ENCODE measurements around the gene VAMP4.

Gene VAMP4

GRCh38 chr1:171741872-171742576 is at the start of gene VAMP4:
Gene VAMP4 (minus strand): TSS chr1:171742065. CDS start chr1:171738414, 3,651 bp downstream.
- DNase-seq (ENCODE audit: low read depth in 2 of 2): peak; percentile 62 to 66

- no peak for DNase-seq (ENCODE audit: low read depth in 2 of 2)
Measured at GRCh38 chr1:171790318-171790717, 48.5 kb upstream of the VAMP4 start.

DNA sequence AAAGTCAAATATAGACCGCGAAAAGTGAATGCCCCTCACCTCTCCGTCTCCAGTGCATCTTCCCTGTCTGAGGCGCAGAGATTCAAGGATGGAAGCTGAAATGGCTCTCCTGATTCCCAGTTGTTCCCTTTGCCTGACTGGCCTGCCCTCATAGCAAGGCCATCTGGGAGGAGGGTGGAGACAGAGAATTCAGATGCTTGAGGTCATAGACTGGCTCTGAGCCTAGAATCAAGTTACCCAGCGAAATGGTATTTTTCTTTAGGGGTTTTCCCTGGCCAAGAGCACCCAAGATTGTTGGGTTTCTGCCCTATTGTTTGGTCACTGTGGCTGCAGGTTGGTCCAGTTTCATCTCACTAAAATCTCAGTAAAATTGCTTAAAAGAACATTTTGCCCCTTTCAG is 46.8 kb upstream of the VAMP4 start:
- DNase-seq (ENCODE audit: low read depth in 2 of 2): no peak

- DNase-seq (ENCODE audit: low read depth in 2 of 2): no peak
Measured at GRCh38 chr1:171787686-171788480, 46.0 kb upstream of the VAMP4 start.

DNA sequence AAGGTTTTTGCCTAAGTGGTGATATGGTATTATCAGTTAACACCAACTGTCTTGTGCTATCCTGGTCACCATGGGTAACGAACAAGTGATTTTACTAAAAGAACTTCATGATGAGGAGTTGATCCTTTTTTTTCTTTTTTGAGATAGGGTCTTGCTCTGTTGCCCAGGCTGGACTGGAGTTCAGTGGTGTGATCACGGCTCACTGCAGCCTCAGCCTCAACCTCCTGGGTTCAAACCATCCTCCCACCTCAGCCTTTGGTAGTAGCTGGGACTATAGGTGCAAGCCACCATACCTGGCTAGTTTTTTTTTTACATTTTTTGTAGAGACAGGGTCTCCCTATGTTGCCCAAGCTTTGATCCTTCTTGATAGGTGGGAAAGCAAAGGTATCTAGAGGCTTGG is 44.7 kb upstream of the VAMP4 start:
- DNase-seq (ENCODE audit: low read depth in 2 of 2): no peak

- no peak for DNase-seq (ENCODE audit: low read depth in 2 of 2)
Measured at GRCh38 chr1:171785766-171786165, 43.9 kb upstream of the VAMP4 start.

DNA sequence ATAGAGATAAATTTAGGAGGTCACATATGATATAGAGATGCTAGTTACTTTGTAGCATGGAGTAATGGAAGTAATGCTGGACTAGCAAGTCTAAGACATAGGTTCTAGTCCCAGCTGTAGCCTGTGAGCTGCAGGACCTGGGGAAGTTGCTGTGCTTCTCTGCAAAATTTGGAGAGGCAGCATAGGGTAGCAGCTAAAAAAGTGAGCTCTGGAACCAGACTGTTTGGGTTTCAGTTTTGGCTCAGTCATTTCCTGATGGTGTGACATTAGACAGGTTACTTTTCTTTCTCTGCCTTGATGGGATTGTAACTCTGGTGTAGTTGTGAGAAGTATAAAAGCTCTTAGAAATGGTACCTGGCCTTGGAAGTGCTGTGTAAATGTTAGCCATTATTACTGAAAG is 42.9 kb upstream of the VAMP4 start:
- no peak for DNase-seq (ENCODE audit: low read depth in 2 of 2)

DNA sequence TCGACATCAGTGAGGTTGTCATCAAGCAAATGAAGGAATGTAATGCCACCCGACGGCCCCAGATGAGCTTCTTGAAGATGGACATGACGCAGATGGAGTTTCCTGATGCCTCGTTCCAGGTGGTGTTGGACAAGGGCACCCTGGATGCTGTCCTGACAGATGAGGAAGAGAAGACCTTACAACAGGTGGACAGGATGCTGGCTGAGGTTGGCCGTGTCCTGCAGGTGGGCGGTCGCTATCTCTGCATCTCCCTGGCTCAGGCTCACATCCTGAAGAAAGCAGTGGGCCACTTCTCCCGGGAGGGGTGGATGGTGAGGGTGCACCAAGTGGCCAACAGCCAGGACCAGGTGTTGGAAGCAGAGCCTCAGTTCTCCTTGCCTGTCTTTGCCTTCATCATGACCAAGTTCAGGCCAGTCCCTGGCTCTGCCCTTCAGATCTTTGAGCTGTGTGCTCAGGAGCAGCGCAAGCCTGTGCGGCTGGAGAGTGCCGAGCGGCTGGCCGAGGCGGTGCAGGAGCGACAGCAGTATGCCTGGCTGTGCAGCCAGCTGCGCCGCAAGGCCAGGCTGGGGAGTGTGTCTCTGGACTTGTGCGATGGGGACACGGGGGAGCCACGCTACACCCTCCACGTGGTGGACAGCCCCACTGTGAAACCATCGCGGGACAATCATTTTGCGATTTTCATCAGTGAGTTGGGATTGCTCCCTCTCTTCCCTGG is 42.1 kb upstream of the VAMP4 start:
- no peak for DNase-seq (ENCODE audit: low read depth in 2 of 2)

DNA sequence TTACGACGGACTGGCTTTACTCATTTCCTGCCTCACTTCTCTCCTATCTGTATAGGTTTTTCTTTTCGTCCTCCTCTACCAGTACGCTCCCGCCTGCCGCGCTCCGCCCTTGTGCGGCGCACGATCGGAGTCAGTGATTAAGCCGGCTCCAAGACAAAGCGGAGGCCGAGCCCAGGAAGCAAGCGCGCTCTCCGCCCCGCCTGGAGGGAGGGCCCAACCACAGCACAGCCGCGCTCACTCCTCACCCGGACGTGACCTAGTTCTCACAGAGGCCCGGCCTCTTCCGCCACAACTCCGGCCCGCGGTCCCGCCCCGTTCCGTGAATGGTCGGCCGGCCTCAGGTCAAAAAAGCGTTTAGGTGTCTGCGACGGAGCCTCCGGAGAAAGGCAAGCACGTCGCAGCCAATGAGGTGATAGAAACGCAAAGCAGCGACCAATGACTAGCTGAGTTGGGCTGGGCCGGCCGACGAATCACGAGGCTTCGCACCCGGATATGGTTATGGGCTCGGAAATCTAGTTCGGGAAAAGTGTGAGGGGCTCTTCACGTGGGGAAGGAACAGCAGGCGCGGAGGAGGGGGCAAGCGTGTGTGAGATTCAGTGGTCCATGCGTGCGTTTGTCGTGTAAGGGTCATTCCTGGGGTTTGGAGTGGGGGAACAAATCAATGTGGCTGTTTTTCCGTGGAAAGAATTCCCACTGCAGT is 39.5 kb upstream of the VAMP4 start, which contains the start of gene METTL13:
TSS of gene METTL13 (plus strand) at position 485 of the 700 bp plus-strand sequence. CDS start 308 bp downstream, outside the sequence.
- peak; percentile 93 to 95 for DNase-seq (ENCODE audit: low read depth in 2 of 2)

DNA sequence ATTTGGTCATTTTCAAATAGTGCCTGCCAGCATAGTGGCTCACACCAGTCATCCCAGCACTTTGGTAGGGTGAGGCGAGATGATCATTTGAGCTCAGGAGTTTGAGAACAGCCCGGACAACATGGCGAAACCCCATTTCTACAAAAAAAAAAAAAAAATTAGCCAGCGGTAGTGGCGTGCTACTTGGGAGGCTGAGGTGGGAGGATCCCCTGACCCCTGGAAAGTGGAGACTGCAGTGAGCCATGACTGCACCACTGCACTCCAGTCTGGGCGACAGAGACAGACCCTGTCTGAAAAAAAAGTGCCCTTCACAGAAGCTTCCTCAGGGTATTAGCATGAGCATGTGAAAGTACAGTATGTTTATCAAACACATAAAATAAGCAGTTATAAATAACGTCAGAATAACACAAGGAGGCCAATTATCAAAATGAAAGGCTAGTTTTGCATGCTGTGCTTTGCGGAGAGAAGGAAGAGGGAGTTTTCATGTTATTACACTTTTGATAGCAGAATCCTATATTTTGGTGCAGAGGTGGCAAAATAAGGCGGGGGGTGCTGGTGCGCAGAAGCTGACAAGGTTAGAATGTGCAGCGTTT is 38.8 kb upstream of the VAMP4 start:
- DNase-seq (ENCODE audit: low read depth in 2 of 2): no peak

DNA sequence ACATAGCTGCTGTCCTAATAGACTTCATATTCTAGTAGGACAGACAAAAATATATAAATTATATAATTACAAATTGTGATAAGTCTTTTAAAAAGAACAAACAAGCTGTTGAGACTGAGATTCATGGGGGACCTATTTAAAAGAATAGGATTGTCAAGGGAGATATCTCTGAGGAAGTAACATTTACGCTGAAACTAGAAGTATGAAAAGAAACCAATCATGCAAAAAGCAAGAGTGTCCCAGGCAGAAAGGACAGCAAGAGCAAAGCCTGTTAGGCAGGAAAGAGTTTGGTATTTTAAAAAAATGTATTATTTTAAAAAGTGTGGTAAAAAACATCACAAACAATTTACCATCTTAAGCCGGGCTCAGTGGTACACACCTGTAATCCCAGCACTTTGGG is 30.4 kb upstream of the VAMP4 start:
- DNase-seq (ENCODE audit: low read depth in 2 of 2): no peak

- no peak for DNase-seq (ENCODE audit: low read depth in 2 of 2)
Measured at GRCh38 chr1:171769754-171770153, 27.9 kb upstream of the VAMP4 start.

DNA sequence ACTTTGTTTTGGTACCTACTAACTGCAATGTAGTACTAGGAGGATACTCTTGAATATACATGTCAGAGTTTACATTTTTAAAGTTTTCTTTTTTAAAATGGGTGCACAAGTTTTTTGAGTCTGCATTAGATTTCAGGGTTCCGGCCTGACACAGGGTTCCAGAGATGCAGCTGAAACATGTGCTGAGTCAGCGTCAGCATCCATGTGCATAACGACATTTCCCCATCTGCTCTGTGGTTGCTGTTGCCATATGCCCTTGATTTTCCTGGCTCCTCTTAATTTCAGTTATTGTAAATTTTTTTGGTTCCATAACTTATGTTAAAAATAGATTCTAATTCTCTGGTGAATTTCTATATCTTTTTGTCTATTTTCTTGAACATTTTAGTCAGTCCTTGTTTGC is 27.3 kb upstream of the VAMP4 start:
- DNase-seq (ENCODE audit: low read depth in 2 of 2): no peak

DNA sequence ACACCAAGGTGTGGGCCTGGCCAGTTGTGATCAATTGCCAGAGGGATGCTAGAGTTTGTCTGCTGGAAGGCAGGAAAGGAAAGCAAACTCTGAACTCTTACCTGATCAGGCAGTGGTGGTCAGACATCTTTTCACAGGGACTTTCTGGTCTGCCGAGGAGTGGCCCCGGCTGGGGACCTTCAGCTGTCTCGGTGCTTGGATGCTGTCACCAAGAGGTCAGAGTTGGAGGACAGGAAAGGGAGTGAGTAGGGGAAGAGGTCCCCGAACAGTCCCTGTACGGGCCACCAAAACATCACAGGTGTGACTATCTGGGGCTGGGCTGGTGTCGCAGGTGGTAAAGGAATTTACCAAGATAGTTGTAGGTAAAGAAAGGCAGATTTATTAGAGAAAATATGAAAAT is 21.9 kb upstream of the VAMP4 start:
- DNase-seq (ENCODE audit: low read depth in 2 of 2): no peak

- DNase-seq (ENCODE audit: low read depth in 2 of 2): no peak
Measured at GRCh38 chr1:171762143-171762563, 20.3 kb upstream of the VAMP4 start.

- DNase-seq (ENCODE audit: low read depth in 2 of 2): no peak
Measured at GRCh38 chr1:171758011-171758410, 16.1 kb upstream of the VAMP4 start.

GRCh38 chr1:171756856-171757255 is 15.0 kb upstream of the VAMP4 start:
- no peak for DNase-seq (ENCODE audit: low read depth in 2 of 2)

DNA sequence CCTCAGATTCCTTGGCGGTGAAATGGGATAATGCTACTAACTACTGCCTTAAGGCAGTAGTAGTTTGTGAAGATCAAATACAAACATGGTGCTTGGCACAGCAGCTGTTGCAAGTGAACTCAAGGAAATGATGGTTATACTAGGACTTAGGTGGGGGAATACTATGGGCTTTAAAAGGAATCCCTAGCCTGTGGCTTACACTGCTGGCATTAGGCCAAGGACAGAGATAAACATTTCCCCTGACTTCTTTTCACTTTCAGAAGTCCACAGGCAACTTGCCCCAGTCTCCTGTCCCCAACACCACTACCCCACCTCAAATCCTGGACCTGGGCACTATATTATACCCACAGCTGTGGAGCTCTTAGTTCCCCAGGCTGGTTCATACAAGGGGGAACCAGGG is 13.1 kb upstream of the VAMP4 start:
- no peak for DNase-seq (ENCODE audit: low read depth in 2 of 2)

GRCh38 chr1:171754353-171754705 is 12.5 kb upstream of the VAMP4 start:
- DNase-seq (ENCODE audit: low read depth in 2 of 2): no peak

DNA sequence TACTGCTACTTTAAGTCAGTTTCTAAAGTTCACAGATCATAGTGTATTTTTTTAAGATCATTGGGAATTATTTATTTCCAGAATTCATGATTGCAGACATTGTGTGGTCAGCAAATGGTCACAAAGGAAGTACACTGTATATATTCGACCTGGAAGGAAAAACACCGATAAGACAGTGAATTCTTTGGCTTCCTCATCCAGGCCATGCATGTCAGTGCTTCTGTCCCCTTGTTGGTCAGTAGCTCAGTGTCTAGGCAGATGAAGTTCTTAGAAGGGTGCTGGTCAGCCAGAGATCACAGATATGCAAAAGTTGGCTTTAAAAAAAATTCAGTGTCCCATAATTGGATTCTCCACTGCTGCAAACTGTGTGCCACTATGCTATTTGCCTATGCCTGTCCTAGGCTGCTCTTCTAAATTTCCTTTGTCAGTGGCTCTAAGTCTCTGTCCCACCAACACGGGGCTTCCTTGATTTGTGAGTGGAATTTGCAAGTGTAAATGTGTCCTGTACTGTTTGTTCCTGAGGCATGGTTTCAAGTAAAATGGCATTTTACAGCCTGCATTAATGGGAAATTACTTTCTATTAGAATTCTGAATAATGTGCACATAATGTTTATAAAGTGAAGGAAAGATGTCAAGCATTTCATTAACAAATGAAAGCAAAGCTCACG is 12.0 kb upstream of the VAMP4 start:
- no peak for DNase-seq (ENCODE audit: low read depth in 2 of 2)

GRCh38 chr1:171753182-171753581 is 11.3 kb upstream of the VAMP4 start:
- DNase-seq (ENCODE audit: low read depth in 2 of 2): no peak

All from stimulated activated CD8-positive, alpha-beta memory T cell treated with anti-CD3 and anti-CD28 coated beads, Interleukin-7, amount 100 ng/mL, for 1 hour (primary cell).